HG03442 (cell line): ENCODE results near the gene IFI30.
A peak's percentile ranks its signal among the peaks of the same experiment; 100 is the strongest.
"Not testable (repeated sequence)": the region's sequence is repeated elsewhere in the genome, so short reads cannot be mapped to it uniquely, and the experiment has no call there.

Experiments
- ATAC-seq: cut with Tn5 transposase; IDR thresholded peaks from one replicate; pipeline ENCODE4 v1.9.1; 2021; ENCODE audit warnings: mild to moderate bottlenecking, moderate library complexity; ENCODE audit not compliant: unreplicated experiment

The IFI30 gene

GRCh38 chr19:18202397-18202777 lies 28.8 kb downstream of the IFI30 start:
- ATAC-seq, result no peak

GRCh38 chr19:18202778-18203407 lies 29.3 kb downstream of the IFI30 start:
- ATAC-seq, result no peak

GRCh38 chr19:18203408-18203862 lies 29.8 kb downstream of the IFI30 start:
- ATAC-seq, result no peak

- ATAC-seq, result peak; percentile 87
These were observed 30.3 kb downstream of the IFI30 start, which contains the start of gene RAB3A for GRCh38 chr19:18203863-18204393. Gene RAB3A, minus strand, starts transcription at chr19:18204042. Its CDS starts 1,302 bp downstream, at chr19:18202740.

GRCh38 chr19:18204394-18205199 lies 31.0 kb downstream of the IFI30 start:
- ATAC-seq, result peak; percentile 5

- no peak for ATAC-seq
These were observed 31.7 kb downstream of the IFI30 start for GRCh38 chr19:18205200-18205892.

- ATAC-seq, result no peak
These were observed 32.4 kb downstream of the IFI30 start for GRCh38 chr19:18206018-18206417.

GRCh38 chr19:18208098-18208951 lies 34.7 kb downstream of the IFI30 start:
- no peak for ATAC-seq

GRCh38 chr19:18209912-18210311 lies 36.3 kb downstream of the IFI30 start:
- not testable (repeated sequence) for ATAC-seq

GRCh38 chr19:18211683-18212082 lies 38.1 kb downstream of the IFI30 start:
- no peak for ATAC-seq

GRCh38 chr19:18214779-18215433 lies 41.3 kb downstream of the IFI30 start:
- ATAC-seq, result no peak

- no peak for ATAC-seq
These were observed 43.2 kb downstream of the IFI30 start for GRCh38 chr19:18216789-18217188.

- no peak for ATAC-seq
These were observed 44.5 kb downstream of the IFI30 start for GRCh38 chr19:18218159-18218558.

GRCh38 chr19:18218600-18218999 lies 45.0 kb downstream of the IFI30 start:
- ATAC-seq, result no peak

GRCh38 chr19:18219911-18220631 lies 46.5 kb downstream of the IFI30 start:
- ATAC-seq, result no peak

GRCh38 chr19:18220632-18221275 lies 47.1 kb downstream of the IFI30 start:
- ATAC-seq, result no peak

GRCh38 chr19:18221815-18222725 lies 48.5 kb downstream of the IFI30 start:
- no peak for ATAC-seq
